Measurements from ENCODE around the gene ALPP.

DNA sequence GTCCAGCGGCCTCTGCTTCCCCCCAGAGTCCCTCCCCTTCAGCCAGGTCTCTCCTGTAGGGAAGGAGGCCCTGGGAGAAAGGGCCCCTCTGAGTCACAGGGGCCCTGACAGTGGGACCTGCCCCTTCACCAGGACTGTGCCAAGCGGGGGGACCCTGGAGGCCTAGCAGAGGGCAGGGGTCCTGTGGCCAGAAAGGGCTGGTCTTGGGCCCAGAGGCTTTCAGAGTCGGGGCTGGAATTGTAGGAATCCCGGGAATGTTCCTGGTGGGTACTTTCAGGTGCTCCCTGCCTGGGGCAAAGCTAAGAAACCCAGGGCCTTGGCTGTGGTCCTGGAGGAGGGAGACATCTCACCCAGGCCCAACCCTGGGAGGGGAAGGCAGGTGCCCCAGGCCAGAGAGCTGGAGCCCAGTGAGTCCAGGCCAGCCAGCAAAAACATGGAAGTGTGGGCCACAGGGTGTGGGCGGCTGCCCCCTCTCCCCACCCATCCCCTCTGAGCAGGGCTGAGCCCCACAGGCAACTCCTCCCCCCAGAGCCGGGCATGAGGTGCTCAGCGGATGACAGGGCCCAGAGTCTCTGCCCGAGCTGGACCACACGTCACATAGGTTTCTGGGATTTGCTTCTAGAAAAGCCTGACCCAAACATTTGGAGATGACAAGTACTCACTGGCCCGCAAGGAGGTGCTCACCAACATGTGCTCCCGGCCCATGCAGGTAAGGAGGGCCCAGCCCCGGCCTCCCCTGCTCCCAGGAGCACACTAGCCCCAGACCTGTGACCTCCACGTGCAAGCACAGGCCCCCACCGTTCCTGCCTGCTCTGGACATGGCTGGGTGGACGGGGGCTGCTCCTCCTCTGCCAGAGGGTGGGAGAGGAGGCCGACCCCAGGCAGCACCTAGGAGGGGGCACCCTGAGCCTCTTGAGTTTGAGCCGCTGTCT is 48.2 kb upstream of the ALPP start:
- TF ChIP-seq CTCF (conservative IDR thresholded peaks at IDR 0.05; ENCODE audit: low read length) = no peak
- TF ChIP-seq EZH2phosphoT487 (IDR thresholded peaks at IDR 0.05; ENCODE audit: borderline replicate concordance, low read depth, low read length) = no peak
